KMS-11 (cell line): ENCODE data around the gene PIGL.

Source experiments
- H2AFZ ChIP-seq: fragments of 200-600 bp; sonication (generic); 2 replicates; pipeline ENCODE4 v1.6.1; 2016; ENCODE audit warnings: antibody characterized with exemption, mixed run types, low read depth
- H3K27ac ChIP-seq: fragments of 200-600 bp; sonication (generic); 2 replicates; pipeline ENCODE4 v1.6.1; 2016; ENCODE audit warnings: mild to moderate bottlenecking, mixed run types
- H3K27me3 ChIP-seq: fragments of 200-600 bp; sonication (generic); 2 replicates; pipeline ENCODE4 v1.6.1; 2017; ENCODE audit warnings: mild to moderate bottlenecking, low read depth, mixed run types, moderate library complexity; ENCODE audit not compliant: insufficient read depth
- H3K36me3 ChIP-seq: fragments of 200-600 bp; sonication (generic); 2 replicates; pipeline ENCODE4 v1.6.1; 2017; ENCODE audit warnings: mild to moderate bottlenecking, mixed run types; ENCODE audit not compliant: insufficient read depth
- H3K4me1 ChIP-seq: fragments of 200-600 bp; sonication (generic); 2 replicates; pipeline ENCODE4 v1.6.1; 2016; ENCODE audit warnings: mild to moderate bottlenecking, low read depth, mixed run types; ENCODE audit not compliant: poor library complexity, severe bottlenecking
- H3K4me2 ChIP-seq: fragments of 200-600 bp; sonication (generic); 2 replicates; pipeline ENCODE4 v1.7.0; 2016; ENCODE audit warnings: mild to moderate bottlenecking, mixed run types
- H3K4me3 ChIP-seq: fragments of 200-600 bp; sonication (generic); IDR thresholded peaks from 2 replicates; pipeline ENCODE4 v1.6.1; 2017; ENCODE audit warnings: low read depth, low read length, mixed read lengths; ENCODE audit not compliant: insufficient read depth
- H3K79me2 ChIP-seq: fragments of 200-600 bp; sonication (generic); 2 replicates; pipeline ENCODE4 v1.6.1; 2016; ENCODE audit warnings: low read depth, mixed run types; ENCODE audit not compliant: insufficient read depth
- H3K9ac ChIP-seq: fragments of 200-600 bp; sonication (generic); 2 replicates; pipeline ENCODE4 v1.6.1; 2016; ENCODE audit warnings: mild to moderate bottlenecking, mixed run types
- H4K20me1 ChIP-seq: fragments of 200-600 bp; sonication (generic); 2 replicates; pipeline ENCODE4 v1.6.1; 2016; ENCODE audit warnings: mild to moderate bottlenecking, mixed run types; ENCODE audit not compliant: insufficient read depth
- TF ChIP-seq, protein P1 (sequence below): fragments of 200-600 bp; sonication (generic); conservative IDR thresholded peaks from 2 replicates; pipeline ENCODE4 v1.6.1; 2017; ENCODE audit warnings: low read depth, mild to moderate bottlenecking, antibody characterized with exemption, low read length, moderate library complexity, mixed read lengths

PIGL gene

DNA sequence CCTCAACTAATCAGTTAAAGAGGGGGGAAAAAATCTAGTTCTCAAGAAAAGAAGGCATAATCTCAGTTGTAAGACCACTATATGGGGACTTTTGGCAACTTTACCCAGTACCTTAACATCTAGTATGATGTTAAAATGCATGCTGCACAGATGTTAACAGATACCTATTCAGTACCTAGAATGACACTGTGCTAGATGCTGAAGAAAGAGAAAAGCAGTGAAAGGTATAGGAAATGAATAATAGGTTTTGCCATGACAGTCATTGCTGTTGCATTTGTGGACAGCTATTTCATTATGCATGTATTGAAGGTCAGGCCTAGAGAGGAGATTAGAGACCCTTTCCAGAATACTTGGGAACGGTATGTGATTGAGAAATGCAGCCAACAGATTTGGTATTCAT is 34.5 kb downstream of the PIGL start:
- Histone ChIP-seq H3K27me3 (no peaks in the 10 kb centered on the region), H3K79me2 (no peaks in the 10 kb centered on the region), H3K4me3 (no peak overlapping the region), H3K4me2 (no peak overlapping the region), H3K27ac (no peak overlapping the region), H4K20me1 (no peaks in the 10 kb centered on the region), H2AFZ (no peak overlapping the region), H3K4me1 (peaks cover 6% of the 10 kb centered on the region), H3K9ac (no peak overlapping the region), H3K36me3 (no peaks in the 10 kb centered on the region)
- TF ChIP-seq, protein P1, sequence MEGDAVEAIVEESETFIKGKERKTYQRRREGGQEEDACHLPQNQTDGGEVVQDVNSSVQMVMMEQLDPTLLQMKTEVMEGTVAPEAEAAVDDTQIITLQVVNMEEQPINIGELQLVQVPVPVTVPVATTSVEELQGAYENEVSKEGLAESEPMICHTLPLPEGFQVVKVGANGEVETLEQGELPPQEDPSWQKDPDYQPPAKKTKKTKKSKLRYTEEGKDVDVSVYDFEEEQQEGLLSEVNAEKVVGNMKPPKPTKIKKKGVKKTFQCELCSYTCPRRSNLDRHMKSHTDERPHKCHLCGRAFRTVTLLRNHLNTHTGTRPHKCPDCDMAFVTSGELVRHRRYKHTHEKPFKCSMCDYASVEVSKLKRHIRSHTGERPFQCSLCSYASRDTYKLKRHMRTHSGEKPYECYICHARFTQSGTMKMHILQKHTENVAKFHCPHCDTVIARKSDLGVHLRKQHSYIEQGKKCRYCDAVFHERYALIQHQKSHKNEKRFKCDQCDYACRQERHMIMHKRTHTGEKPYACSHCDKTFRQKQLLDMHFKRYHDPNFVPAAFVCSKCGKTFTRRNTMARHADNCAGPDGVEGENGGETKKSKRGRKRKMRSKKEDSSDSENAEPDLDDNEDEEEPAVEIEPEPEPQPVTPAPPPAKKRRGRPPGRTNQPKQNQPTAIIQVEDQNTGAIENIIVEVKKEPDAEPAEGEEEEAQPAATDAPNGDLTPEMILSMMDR = no peak

- H3K27me3 ChIP-seq = no peaks in the 10 kb centered on the region
- H3K27ac ChIP-seq = no peak overlapping the region
- H2AFZ ChIP-seq = no peak overlapping the region
- H4K20me1 ChIP-seq = no peaks in the 10 kb centered on the region
- no peak overlapping the region for H3K4me3 ChIP-seq
- H3K4me1 ChIP-seq = peaks cover 6% of the 10 kb centered on the region
- H3K9ac ChIP-seq = no peak overlapping the region
- H3K79me2 ChIP-seq = no peaks in the 10 kb centered on the region
- no peak overlapping the region for H3K4me2 ChIP-seq
- no peaks in the 10 kb centered on the region for H3K36me3 ChIP-seq
- TF ChIP-seq, protein P1 = no peak
Observed at GRCh38 chr17:16254773-16255400, 37.9 kb downstream of the PIGL start.

DNA sequence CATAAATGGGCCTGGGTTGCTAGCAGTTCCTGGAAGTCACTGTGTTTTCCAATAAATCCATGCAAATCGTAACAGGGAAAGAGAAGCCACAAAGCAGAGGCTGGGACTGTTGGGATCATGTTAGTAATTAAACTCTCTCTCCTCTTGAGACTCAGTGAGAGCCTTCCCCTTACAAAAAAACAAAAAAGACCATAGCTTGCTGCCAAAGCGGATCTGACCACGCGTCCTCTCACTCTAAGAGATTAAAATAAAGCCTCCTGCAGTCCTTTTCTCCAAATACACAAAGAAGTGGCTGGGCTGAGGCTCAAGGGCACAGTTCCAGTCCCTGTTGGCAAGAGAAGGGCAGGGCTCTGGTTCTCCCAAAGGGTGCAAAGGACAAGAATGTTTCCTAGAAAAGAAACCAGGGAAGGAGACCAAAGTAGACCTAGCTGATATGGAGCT is 38.5 kb downstream of the PIGL start:
- no peaks in the 10 kb centered on the region for H3K27me3 ChIP-seq
- no peak overlapping the region for H3K4me2 ChIP-seq
- no peaks in the 10 kb centered on the region for H3K36me3 ChIP-seq
- no peak overlapping the region for H2AFZ ChIP-seq
- H3K4me1 ChIP-seq = peaks cover 1% of the 10 kb centered on the region
- no peaks in the 10 kb centered on the region for H3K79me2 ChIP-seq
- TF ChIP-seq, protein P1 = no peak
- no peak overlapping the region for H3K4me3 ChIP-seq
- no peak overlapping the region for H3K9ac ChIP-seq
- H3K27ac ChIP-seq = no peak overlapping the region
- no peaks in the 10 kb centered on the region for H4K20me1 ChIP-seq

GRCh38 chr17:16258901-16259300 is 41.9 kb downstream of the PIGL start:
- Histone ChIP-seq H3K4me1 (no peaks in the 10 kb centered on the region), H3K27me3 (no peaks in the 10 kb centered on the region), H3K9ac (no peak overlapping the region), H3K79me2 (no peaks in the 10 kb centered on the region), H3K4me3 (no peak overlapping the region), H3K4me2 (no peak overlapping the region), H3K27ac (no peak overlapping the region), H3K36me3 (no peaks in the 10 kb centered on the region), H4K20me1 (no peaks in the 10 kb centered on the region), H2AFZ (no peak overlapping the region)
- TF ChIP-seq, protein P1 = no peak
